ENCODE results near the gene ALDH8A1.

GRCh38 chr6:134936931-134937330 is 13.0 kb downstream of the ALDH8A1 start:
- TF ChIP-seq CTCF (IDR thresholded peaks at IDR 0.05; ENCODE audit: low read length) (no peak), EZH2 (IDR thresholded peaks at IDR 0.05; ENCODE audit: borderline replicate concordance, low read length) (no peak)
